Ramos (cell line): ENCODE measurements around the gene ANK3.
"Not testable (repeated sequence)": the region's sequence is repeated elsewhere in the genome, so short reads cannot be mapped to it uniquely, and the experiment has no call there.

Source experiments
- in situ Hi-C: fragments of 300-500 bp; cut with MboI; formaldehyde crosslinking; loops from one replicate; pipeline ENCODE4 v1.14.3; 2022; ENCODE audit warnings: low sequenced_read_pairs; ENCODE audit not compliant: unreplicated experiment

ANK3 gene

DNA sequence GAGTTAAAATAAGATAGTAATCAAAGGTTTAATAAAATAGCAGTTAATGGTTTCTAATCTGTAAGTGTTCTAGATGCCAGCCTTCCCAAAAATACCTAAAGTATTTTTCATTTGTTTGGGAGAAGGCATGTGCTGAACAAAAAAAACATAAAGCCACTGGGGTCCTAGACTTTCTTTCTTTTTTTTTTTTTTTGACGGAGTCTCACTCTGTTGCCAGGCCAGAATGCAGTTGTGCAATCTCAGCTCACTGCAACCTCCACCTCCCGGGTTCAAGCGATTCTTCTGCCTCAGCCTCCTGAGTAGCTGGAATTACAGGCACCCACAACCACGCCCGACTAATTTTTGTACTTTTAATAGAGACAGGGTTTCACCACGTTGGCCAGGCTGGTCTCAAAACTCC, 97.1 kb downstream of the ANK3 start:
- in situ Hi-C loops = not testable (repeated sequence)

DNA sequence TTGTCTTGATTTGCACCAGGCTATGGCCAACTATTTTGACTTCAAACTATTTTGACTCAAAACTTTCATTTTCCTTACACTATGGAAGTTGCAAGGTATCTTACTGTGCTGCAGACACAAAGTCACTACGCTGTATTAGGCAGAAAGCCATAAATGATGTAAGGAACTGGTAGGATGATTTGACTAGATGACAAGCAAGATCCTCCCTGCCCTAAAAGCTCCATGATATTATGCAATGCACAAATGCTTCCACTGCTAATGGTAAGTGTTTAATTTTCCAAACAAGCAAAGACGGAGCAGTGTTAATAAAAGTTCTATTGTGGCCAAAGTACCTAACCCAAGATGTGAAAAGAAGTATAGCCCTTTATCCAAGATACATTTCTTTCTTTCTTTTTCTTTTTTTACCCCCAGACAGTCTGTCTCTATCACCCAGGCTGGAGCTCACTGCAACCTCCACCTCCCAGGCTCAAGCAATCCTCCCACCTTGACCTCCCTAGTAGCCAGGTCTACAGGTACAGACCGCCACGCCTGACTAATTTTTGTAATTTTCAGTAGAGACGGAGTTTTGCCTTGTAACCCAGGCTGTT, 98.2 kb downstream of the ANK3 start:
- in situ Hi-C loops = no loop called here

DNA sequence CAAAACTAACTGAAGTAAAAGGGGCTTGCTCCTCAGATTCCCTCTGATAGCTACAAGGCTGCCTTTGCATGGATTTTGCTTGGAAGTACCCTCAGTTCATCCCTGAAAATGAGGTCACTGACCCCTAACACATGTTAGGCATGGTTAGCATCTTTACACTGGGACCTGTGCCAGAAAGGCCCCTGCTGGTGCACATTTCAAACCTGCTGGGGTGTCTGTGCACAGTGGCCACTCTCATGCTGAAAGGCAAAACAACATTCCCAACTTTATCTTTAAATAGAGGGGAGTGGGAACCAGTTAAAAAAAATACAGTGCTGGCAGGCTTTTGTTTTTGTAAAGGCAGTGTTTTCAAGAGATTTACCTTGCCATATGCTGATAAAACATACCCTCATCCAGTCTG, 99.1 kb downstream of the ANK3 start:
- in situ Hi-C loops = no loop called here

DNA sequence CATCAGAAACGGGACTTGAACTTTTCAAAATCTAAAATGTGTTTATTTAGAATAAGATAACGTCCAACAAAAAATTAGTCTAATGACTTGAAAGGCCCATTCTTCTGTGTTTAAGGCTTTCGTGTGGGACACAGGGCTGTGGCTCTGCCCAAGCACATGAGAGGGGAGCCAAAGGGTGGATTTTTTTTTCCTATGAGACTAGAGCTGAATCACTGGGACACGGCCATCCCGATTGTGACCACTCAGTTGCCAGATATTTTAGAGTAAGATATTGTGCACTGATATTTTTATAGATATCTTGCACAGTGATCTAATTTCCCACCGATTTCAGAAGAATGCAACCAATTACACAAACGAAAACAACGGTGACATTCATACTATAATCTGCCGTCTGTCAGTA, 99.9 kb downstream of the ANK3 start:
- in situ Hi-C loops = no loop called here

DNA sequence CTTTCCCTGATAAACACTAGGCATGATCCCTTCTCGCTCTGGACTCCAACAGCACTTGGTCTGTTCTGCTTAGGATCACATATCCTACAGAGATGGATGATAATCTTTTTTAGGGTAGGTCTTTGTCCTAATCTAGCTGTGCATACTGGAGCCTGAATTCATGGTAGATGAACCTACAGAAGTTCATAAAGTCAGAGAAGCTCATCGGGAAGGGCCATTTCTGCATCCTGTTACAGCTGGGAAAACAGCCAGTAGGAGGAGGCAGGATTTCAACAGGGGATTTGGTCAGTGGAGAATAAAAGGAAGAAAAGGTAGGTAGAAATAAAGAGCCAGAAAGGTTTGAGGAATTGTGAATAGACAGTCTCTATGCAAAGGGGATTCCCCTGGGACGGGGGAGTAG, 101.4 kb downstream of the ANK3 start:
- in situ Hi-C loops = no loop called here

DNA sequence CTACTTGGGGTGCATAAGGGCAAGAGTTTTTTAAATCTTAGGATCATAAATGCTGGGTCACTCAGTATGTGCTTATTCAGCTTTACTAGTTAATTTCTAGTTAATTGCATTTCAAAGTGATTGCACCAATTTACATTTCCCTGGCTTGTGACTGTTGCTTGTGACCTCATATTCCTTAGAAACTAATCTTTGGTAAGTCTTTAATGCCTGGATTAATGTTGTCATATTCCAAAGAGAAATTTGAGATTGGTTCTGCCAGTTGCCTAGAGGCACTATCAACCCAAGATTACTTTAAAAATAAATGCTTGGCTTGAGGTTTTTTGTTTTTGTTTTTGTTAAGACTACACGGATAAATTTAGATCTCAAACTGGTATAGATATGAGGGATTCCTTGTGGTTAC, 103.1 kb downstream of the ANK3 start:
- in situ Hi-C loops = no loop called here

DNA sequence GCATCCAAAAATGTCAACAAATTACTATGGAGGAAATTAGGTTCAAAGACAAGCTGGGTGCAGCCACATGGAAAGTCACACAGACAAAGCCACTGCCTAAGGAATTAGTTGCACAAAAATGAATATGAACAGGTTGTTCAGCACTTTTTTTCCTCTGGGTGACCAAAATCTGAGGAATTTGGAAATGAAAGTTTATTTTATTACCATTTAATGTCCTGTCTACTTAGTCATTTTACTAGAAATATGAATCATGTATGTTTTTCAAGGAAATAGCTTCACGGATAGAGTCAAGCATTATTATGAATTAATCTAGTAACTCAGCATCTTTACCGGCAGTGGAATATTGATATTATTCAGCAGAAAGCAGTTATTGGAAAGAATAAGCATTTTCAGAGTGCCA, 106.3 kb downstream of the ANK3 start:
- in situ Hi-C loops = no loop called here

DNA sequence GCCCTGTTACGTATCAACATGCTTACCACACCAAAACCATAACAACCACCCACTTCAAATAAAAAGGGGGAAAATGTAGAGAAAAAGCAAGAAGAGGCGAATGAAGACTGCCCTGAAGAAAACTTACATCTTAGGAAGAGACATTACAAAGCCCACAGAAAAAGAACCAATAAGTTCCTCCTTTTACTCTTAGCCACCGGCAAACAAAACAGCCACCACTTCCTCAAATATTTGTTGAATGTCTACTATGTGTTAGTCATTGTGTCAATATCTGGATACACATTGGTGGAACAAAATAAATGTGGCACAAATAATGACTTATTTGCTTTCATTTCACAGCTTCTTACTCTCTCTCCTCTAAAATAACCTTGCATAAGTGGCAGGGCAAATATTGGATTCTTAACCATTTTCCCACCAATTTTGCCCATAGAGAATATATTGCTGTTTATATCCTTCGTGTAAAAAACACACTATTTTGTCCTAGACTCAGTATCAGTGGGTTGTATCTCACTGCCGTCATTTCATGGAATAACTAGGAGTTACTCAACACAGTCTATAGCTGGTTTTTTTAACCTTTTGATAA, 106.8 kb downstream of the ANK3 start:
- in situ Hi-C loops = no loop called here

DNA sequence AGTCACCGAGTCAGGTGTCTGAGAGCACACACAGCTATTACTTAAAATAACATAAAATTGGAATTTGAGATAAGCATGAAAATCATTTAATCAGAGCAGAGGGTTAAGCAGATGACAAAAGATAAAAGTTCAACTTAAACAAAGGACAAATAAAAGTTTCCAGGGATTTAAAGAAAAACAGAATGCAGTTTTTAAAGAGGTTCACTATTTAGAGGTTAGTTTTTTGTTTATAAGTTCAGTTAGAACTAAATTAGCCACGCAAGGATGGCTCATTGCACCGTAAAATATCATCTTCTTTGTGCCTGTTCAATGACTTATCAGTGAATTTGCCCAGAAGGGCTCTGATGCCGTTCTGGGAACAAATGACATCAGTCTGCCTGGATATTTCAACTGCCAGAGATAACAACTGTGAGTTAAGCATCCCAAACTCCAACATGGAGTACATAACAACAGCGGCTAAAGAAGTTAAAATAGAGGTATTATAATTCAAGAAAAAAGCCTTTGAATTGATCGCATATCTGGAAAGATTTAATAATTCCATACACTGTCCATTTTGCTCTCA, 107.8 kb downstream of the ANK3 start:
- in situ Hi-C loops = no loop called here

DNA sequence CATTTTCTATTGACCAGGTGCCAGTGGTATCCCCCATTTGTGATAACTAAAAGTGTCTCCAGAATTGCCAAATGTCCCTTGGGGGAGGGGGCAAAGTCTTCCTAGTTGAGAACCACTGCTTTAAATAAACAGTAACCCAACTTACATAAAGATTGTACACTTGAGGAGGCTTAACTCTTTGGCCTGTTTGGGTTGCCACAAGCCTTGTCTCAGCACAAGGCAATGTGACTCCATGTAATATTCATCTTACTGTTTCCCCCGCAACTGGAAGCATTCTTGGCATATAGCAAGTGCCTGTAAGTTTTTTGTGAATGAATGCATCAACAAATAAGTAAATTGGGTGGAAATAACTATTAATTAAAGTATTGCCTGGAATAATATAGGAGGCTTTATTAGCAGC, 108.3 kb downstream of the ANK3 start:
- in situ Hi-C loops = no loop called here

DNA sequence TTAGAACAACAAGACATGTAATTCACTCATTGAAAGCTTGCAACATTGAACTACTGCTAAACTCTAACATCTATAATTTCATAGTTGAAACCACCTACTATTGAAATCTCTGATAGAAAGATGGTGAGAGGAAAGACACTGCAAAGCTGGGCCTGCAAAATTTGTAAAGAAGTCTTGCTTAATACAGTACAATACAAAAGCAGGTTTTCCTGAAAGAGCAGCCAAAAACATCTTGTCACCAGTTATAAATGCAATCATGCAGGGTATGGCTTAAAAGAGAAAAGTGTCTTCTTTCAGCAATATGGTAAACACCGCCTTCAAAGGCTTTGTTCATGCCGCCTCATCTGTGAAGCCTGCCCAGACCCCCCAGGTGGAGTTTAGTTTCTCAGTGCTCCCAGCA, 109.2 kb downstream of the ANK3 start:
- in situ Hi-C loops = no loop called here

DNA sequence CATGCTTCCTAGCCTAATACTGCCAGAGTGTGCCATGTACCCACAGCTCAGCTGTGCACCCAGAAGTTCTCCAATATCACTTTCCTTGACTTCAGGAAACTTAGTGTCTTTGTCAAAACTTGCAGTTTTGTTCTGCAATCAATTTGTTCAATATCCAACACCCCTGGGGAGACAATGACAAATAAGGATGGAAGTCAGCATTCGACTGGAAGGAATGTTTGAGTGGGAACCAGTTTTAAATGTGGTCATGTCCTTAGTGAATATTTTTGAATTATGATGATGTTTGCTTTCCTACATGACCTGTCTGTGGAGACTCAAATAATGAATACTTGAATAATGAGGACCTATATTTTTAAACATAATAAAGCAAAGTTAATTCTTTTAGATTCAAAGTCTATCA, 112.0 kb downstream of the ANK3 start:
- in situ Hi-C loops = no loop called here

DNA sequence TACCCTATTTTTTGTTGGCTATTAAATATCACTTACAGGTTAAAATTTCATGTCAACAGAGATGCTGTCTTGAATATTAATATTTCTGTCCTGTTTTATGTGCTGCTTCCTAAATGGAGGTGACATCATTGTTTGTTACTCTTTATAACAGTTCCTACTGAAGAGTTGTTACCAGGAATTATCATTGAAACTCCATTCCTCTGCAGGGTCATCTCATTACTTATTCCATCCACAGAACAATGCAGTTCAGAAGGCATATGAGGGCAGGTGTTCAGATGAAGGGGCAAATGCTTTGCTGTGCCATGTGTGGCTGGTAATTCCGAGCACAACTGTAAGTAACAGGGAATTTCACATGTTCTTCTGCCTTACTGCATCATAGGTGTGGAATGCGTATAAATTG, 113.4 kb downstream of the ANK3 start:
- in situ Hi-C loops = no loop called here

DNA sequence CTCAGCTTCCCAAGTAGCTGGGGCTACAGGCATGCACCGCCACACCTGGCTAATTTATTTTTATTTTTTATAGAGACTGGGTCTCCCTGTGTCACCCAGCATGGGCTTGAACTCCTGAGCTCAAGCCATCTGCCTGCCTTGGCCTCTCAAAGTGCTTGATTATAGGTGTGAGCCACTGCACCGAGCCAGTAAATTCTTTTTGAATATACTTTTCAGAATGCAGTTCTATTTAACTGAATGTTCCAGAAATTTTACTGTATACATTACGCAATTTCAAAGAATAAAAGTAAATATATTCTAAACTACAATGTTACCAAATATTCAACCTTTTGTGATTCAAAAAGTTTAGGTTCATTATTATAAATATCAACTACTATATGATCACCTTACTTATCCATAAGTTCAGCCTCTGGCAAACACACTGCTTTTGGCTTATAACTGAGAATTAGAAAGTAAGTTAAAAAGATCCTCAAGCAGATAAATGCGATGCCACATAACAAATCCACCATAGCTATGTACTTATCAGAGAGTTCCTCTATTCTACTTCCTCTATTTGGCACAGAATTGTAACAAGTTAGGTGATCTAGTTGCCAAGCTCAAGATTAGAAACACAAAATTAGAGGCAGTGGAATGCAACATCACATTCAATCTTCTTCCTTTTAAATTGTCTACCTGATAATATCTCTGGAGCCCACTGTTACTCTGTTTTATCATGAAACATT, 118.2 kb downstream of the ANK3 start:
- in situ Hi-C loops = no loop called here

DNA sequence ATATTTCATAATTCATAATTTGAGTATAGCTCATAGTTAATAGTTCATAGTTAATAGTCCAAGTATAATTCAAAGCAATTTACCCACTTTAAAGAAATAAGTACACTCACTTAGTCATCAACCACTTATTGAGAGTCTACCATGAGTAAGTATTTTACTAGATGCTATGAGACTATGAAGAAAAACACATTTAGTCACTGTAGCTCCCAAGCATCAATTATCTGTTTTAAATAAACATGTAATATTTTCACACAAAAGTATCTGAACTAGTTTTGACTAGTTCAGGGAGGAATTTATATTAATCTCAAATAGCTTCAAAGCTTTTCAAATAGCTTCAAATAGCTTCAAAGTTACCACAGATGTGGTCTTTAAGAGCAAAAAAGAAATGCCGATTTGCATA, 119.2 kb downstream of the ANK3 start:
- in situ Hi-C loops = no loop called here

DNA sequence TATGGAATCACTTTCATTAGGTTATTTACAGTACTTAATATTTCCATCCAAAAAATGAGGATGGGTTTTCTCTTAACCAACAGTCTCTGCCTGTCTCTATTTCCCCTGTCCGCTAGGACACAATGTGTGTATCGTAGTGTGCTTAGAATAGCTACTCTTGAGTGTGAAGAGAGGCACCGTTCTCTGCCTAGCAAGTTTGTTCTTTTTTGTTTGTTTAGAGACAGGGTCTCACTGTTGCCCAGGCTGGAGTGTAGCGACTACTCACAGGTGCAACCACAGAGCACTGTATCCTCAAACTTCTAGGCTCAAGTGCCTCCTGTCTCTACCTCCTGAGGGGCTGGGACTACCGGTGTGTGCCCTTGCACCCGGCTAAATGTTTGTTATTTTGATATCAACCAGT, 121.9 kb downstream of the ANK3 start:
- in situ Hi-C loops = no loop called here

DNA sequence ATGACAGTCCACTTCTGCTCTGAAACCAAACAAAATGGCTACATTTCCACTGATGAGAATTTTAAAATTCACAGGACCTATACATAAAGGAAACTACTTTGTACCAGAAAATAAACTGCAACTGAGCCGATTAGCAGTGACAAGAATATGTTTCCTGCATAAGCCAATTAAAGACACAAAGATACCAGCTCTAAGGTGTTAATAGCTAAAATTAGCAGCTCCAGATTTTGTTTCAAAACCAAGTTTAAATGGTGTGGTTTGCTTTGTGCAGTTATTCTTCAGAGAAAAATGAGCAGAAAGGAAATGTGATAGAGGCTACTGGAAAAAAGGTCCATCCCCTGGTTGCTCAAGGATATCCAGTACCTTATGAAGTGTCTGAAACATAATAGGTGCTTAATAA, 123.2 kb downstream of the ANK3 start:
- in situ Hi-C loops = no loop called here

DNA sequence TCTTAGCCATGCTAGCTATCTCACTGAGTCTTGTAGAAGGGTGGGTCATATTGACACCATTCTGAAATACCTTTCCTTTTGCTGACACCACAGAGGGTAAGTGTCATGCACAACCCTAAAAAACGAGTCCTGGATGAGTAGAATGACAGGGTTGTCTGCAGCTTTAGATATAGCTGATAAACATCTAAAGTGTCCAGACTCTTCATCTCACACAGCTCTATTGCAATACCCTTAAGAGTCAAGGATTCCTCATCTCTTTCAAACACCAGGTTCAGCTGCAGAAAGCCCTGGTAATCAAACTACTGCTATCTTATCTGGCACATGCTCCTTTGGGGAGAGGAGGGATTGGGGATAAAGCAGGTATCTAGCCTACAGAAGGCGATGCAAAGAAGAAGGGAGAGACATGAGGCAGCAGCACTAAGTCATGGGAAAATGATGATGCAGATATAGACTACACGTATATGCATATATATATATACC, 127.0 kb downstream of the ANK3 start:
- in situ Hi-C loops = no loop called here

DNA sequence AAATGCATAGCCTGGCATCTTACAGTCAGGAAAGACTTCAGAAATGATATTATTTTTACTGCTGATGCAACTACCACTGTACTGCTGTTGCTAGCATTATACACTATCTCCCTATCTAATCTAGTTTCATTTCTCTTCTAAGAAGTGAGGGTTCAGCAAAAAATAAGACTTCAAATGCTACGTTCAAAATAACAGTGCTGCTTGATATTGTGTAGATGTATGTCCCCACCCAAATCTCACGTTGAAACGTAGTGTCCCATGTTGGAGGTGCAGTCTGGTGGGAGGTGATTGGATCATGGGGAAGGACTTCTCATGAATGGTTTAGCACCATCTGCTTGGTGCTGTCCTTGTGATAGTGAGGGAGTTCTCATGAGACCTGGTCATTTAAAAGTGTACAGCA, 129.4 kb downstream of the ANK3 start:
- in situ Hi-C loops = no loop called here

DNA sequence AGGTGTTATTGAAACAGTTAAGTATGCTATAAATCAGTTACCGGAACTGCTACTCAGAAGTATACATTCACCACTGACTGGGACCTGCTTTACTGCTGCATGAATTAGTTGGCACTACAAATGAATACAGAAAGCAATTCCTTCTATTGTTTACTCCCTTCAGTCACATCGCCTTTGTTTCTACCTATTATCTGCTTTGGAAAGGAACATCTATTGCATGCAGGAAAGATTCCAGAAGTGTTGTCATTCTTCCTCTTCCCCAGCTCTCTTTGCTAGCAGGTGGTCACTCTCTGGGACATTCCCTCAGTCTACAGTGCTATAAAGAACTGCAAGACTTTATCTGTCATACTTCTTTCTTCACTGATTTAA, 131.3 kb downstream of the ANK3 start:
- in situ Hi-C loops = no loop called here

DNA sequence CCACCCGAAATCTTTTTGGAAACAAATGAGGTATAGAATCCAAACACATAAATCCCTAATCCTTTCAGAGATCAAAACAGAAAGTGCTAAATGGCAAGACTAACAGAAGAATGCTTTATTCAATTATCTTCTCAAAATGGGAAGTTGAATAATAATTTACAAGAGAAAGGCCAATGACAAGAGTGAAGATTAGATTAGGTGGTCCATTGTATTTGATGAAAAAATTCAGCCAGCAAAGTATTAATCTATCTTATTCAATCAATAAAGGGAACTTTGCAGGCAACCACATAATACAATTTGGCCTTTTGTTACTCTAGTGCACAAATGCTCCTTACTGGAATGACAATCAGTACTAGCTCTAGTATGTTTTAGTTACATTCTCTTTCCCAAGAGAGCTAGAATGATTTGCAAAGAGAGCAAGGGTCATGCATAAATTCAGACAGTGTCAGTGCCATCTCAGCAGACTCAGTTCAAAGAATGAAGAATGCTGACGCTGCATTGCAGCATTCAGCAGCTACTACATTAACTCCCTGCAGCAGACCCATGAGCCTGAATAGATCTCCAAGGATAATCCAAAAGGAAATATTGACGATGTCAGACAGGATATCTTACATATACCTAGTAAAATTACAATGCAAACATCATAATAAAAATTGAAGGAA, 131.8 kb downstream of the ANK3 start:
- in situ Hi-C loops = no loop called here
